KBM-7 (cell line): ENCODE results near the gene SCNN1B.
A peak's percentile ranks its signal among the peaks of the same experiment; 100 is the strongest.
"Not testable (repeated sequence)": the region's sequence is repeated elsewhere in the genome, so short reads cannot be mapped to it uniquely, and the experiment has no call there.

ENCODE experiments used
- DNase-seq: peaks from one replicate; pipeline ENCODE4 v3.0.0-alpha.2; 2015
- in situ Hi-C: fragments of 300-500 bp; cut with MboI; formaldehyde crosslinking; loops from 2 replicates; pipeline ENCODE4 v1.14.3; 2020; ENCODE audit warnings: low sequenced_read_pairs, low pct_unique_long_range_greater_than_20kb, mixed read lengths

Gene SCNN1B

DNA sequence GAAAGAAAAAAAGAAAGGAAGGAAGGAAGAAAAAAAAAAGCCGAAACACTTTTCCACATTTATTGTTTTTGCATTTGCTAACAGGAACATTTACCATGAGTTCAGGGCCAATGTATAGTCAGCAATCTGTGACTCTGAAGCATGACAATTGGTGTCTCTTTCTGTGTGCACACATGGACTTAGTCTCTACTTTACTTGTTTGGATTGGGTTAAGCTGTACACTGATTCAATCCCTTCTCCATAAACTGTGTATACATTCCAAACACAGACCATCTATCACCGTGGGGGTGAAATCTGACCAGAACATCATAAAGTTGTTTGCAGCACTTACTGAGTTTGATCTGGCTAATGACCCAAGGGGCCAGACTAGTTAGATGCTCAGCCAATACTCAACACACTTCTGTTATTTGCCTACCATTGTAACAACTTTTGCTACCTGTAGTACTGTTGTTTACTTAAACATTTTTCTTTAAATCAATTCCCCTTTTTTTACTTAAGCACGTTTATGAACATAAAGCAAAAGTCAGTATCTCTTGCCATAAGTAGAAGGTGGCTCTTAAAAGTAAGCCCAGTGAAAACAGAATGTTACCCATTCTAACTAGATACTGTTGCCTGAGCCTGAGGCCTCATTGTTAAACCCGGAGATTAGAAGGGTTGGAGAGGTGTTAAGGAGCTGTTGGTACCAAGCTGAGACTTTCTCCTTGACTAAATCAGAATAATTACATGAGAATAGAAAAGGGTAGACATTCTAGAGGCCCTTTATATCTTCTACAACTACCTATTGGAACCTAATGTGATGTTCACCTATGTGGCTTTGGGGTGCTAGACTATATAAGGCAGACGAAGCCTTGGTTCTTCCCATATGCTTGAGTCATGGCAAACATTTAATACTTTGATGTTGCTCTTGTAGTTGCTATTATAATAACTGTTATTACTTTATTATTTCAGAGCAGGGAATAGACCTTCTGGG lies 41.8 kb downstream of the SCNN1B start:
- in situ Hi-C loops: no loop called here
- no peak for DNase-seq

DNA sequence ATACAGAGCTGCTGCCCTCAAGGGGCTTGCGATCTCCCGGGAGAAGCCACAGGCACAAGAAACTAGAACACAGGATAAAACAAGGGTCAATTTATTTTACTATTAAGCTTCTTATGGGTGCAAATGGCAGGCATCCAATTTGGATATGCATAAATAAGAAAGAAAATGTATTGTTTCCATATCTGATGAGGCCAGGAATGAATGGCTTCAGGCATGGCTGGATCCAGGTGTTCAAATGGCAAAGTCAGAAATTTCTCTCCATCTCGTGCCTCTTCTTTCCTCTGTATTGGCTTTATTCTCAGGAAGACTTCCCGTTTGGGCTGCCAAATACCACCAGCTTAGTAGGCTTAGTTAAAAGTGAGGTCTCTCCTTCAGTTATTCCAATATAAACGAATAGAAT lies 43.1 kb downstream of the SCNN1B start:
- DNase-seq: no peak
- in situ Hi-C loops: no loop called here

- in situ Hi-C loops: no loop called here
- DNase-seq: no peak
Measured at GRCh38 chr16:23348579-23349469, 46.7 kb downstream of the SCNN1B start.

DNA sequence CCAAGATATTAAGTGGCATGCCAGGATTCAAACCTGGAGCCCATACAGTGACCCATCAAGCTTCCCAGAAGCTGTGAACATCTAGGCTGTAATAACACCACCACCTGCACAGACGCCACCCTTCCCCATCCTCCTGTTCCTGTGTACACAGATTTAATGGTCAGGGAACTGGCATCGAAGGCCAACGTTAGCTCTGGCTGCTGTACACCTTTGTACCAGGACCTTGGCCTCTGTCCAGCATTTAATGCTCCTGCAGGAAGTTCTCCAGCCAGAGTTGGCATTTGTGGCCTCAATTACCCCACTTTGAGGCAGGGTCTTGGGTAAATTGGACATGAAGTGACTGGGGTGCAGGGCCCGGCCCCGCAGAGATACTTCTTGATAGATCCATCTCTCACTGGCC lies 49.3 kb downstream of the SCNN1B start:
- no peak for DNase-seq
- in situ Hi-C loops: no loop called here

- in situ Hi-C loops: no loop called here
Measured at GRCh38 chr16:23353440-23353839, 51.3 kb downstream of the SCNN1B start.

DNA sequence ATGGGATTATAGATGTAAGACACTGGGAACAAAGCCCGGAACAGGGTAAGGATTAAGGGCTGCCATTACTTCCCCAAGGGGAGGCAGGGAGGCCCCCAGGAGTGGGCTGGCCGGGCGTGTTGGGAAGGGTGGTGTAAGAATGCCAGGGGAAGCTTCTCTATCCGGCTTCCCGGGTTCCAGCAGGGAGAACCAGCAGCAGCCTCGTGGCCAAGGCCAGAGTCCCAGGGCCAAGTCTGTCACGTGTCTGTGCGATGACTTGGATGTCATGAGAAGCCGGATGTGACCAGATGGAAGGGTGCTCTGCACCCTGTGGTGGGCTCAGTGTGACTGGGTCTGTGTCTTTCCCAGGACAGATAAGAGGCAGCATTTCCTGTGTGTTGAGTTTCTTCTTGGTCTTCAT lies 52.1 kb downstream of the SCNN1B start:
- in situ Hi-C loops: no loop called here
- DNase-seq: no peak

More at GRCh38 chr16:23353440-23353839, 51.3 kb downstream of the SCNN1B start:
- DNase-seq: no peak

DNA sequence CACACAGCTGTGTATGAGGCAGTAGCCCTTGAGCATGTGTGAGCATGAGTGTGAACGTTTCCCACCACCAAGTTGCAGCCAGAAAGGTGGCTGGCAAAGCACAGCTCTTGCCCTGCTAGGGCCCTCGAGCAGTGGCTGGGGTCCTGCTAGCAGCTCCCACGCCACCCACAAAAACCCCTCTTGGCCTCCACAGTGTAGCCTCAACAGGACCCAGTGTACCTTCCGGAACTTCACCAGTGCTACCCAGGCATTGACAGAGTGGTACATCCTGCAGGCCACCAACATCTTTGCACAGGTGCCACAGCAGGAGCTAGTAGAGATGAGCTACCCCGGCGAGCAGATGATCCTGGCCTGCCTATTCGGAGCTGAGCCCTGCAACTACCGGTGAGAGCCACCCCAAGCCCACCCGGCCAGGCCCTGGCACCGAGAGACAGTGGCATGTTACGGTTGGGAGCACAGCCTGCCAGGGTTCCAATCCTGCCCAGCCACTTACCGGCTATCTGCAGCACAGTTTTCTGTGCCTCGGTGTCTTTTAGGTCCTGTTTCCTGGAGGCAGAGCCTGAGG lies 53.1 kb downstream of the SCNN1B start:
- no peak for DNase-seq
- in situ Hi-C loops: no loop called here

- in situ Hi-C loops: no loop called here
- DNase-seq: no peak
Measured at GRCh38 chr16:23356941-23357340, 54.8 kb downstream of the SCNN1B start.

GRCh38 chr16:23357761-23358290 lies 55.7 kb downstream of the SCNN1B start:
- in situ Hi-C loops: no loop called here
- no peak for DNase-seq

DNA sequence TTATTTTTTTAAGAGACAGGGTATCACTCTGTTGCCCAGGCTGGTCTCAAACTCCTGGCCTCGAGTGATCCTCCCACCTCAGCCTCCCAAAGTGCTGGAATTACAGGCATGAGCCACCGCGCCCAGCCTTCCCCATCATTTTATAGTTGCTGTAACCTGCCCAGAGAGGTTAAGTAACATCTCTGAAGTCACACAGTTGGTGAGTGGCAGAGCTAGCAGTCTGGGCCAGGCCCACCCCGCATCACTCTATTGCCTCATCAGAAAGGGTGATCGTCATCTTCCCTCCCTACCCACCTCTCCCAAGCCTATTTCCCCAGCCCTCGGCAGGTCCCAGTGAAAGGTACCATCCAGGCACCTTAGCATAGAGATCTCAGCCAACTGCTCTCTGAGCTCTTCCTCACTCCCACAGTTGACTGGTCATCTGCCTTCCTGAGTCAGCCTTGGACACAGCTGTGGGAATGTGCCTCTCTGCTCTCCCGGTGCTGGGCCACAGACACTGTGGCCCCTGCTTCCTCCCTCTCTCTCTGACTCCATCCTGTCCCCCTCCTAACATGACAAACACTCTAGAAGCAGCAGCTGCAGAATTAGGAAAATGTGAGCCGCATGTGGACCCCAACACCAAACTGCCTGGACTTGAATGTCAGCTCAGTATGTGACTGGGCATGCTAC lies 57.1 kb downstream of the SCNN1B start:
- no peak for DNase-seq
- in situ Hi-C loops: no loop called here

DNA sequence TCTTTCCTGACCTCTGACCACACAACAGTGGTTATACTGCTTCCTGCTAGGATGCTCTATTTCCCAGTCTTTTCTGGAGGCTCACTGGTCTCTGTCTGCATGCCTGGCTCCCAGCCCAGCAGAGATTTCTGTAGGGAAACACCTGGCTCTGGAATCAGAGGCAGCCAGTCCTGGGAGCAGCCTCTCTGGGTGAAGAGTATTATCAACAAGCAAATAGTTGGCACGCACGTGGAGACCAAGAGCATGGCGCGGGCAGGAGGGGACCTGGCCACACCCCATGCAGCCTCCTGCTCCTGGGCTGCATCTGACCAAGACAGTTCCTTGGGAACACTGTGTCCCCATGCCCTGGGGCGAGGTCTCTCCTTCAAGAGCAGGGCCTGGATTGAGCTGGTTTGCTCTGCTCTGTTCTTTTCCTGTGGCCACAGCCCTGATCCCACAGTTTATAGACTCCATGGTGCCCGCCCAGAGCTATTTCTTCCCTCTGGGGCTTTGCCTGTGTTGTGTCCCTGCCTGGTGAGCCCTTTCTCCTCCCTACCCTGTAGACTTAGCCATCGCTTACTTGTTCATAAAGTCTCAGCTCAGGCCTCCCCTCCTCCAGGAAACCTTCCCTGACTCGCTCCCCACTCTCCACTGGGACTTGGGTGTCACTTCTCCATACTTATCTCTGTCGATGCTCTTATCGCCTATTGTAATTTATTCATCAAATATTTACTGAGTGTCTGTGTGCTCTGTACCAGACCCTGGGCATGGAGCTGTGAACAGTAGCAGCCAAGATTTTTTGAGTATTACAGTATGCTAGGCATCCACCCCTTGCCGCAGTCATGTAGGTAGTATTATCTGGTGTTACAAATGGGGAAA lies 60.6 kb downstream of the SCNN1B start:
- DNase-seq: no peak
- in situ Hi-C loops: no loop called here

- in situ Hi-C loops: no loop called here
- DNase-seq: peak; percentile 30
Measured at GRCh38 chr16:23365602-23366240, 63.6 kb downstream of the SCNN1B start.

- in situ Hi-C loops, DNase-seq: not testable (repeated sequence)
Measured at GRCh38 chr16:23366341-23366740, 64.2 kb downstream of the SCNN1B start.

DNA sequence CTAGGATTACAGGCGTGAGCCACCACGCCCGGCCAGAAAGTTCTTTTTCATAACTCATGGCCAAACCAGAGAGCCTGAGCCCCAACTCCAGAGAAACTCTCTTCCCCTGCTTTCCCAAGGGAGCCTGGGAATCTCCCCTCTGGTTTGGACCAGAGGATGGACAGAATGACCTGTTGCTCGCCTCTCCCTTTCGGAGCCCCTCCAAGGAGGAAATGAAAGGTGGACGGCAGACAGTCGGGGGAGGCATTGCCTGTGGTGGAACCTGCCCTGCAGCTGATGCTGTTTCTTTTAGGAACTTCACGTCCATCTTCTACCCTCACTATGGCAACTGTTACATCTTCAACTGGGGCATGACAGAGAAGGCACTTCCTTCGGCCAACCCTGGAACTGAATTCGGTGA lies 65.5 kb downstream of the SCNN1B start:
- in situ Hi-C loops: no loop called here
- DNase-seq: no peak

GRCh38 chr16:23367988-23368387 lies 65.9 kb downstream of the SCNN1B start:
- no peak for DNase-seq
- in situ Hi-C loops: no loop called here

- no peak for DNase-seq
- in situ Hi-C loops: no loop called here
Measured at GRCh38 chr16:23368469-23368868, 66.4 kb downstream of the SCNN1B start.

DNA sequence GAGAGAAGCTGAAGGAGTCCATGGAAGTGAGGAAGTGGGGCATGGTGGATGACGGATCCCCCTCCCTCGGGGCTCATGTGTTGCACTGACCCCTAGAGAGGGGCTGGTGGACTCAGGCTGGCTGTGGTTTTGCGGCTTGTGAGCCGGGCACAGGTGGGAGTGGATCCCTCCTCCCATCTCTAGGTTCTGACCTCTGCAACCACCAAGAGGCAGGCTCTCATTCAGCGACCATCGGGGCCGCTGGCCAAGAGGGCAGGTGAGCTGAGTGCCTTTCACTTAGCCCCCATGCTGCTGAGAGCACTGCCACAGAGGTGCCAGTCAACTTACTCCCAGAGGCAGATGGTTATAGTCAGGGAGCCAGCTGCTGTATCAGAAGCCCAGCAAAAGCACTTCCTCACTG lies 67.3 kb downstream of the SCNN1B start:
- in situ Hi-C loops: no loop called here
- no peak for DNase-seq

DNA sequence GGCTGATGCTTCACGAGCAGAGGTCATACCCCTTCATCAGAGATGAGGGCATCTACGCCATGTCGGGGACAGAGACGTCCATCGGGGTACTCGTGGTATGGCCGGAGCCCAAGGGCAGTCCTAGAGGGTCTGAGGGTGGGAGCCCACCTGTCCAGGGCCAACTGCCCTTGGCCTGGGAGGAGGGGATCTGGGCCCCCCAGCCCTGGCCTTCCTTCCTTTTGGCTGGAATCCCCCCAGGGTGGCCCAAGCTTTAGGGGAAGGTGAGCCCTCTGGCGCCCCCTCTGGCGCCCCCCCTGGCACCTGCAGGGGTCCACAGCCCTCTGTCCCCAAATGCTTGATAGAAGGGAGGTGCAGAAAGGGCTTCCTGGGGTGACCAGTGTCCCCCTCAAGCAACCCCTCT lies 69.3 kb downstream of the SCNN1B start:
- in situ Hi-C loops: no loop called here
- no peak for DNase-seq
